ENCODE data around the gene GMPPA. TPM values are rescaled to one million over a fixed set of nuclear protein-coding genes. Genes with fewer than 3 reads are reported as not detected.

Gene GMPPA
- polyA plus RNA-seq, 1 donor: 54.0 TPM

- Histone ChIP-seq H3K27me3 (ENCODE audit: control insufficient read depth, insufficient read depth, low read length) (peaks cover 67% of the 10 kb centered on the region), H3K4me1 (ENCODE audit: control insufficient read depth, insufficient read depth, low read length) (peaks cover 37% of the 10 kb centered on the region), H3K9me3 (ENCODE audit: control insufficient read depth, low read depth, low read length) (peaks cover 11% of the 10 kb centered on the region), H3K4me3 (ENCODE audit: low read length) (no peak overlapping the region), H3K27ac (ENCODE audit: low read length) (no peak overlapping the region), H3K36me3 (ENCODE audit: control insufficient read depth, insufficient read depth, low read length) (no peaks in the 10 kb centered on the region)
- peak; percentile 62 to 65 for DNase-seq
- no CpG with 5 or more reads among the region's 8 CpGs for WGBS (ENCODE audit: insufficient coverage, low lambda C conversion rate)
These were observed 12.2 kb upstream of the GMPPA start for GRCh38 chr2:219486380-219486959.

- DNase-seq: no peak
- peaks cover 26% of the 10 kb centered on the region for H3K4me1 ChIP-seq (ENCODE audit: control insufficient read depth, insufficient read depth, low read length)
- H3K27me3 ChIP-seq (ENCODE audit: control insufficient read depth, insufficient read depth, low read length): peaks cover 68% of the 10 kb centered on the region
- H3K27ac ChIP-seq (ENCODE audit: low read length): no peak overlapping the region
- peaks cover 14% of the 10 kb centered on the region for H3K9me3 ChIP-seq (ENCODE audit: control insufficient read depth, low read depth, low read length)
- no peaks in the 10 kb centered on the region for H3K36me3 ChIP-seq (ENCODE audit: control insufficient read depth, insufficient read depth, low read length)
- no peak overlapping the region for H3K4me3 ChIP-seq (ENCODE audit: low read length)
- WGBS (ENCODE audit: insufficient coverage, low lambda C conversion rate): no CpG with 5 or more reads among the region's 17 CpGs
These were observed 10.4 kb upstream of the GMPPA start for GRCh38 chr2:219488149-219488843.

- H3K27ac ChIP-seq (ENCODE audit: low read length): no peak overlapping the region
- peaks cover 25% of the 10 kb centered on the region for H3K4me1 ChIP-seq (ENCODE audit: control insufficient read depth, insufficient read depth, low read length)
- no peak overlapping the region for H3K4me3 ChIP-seq (ENCODE audit: low read length)
- no peaks in the 10 kb centered on the region for H3K36me3 ChIP-seq (ENCODE audit: control insufficient read depth, insufficient read depth, low read length)
- H3K27me3 ChIP-seq (ENCODE audit: control insufficient read depth, insufficient read depth, low read length): peaks cover 69% of the 10 kb centered on the region
- peaks cover 10% of the 10 kb centered on the region for H3K9me3 ChIP-seq (ENCODE audit: control insufficient read depth, low read depth, low read length)
- no peak for DNase-seq
- WGBS (ENCODE audit: insufficient coverage, low lambda C conversion rate): no CpG with 5 or more reads among the region's 14 CpGs
These were observed 9.9 kb upstream of the GMPPA start for GRCh38 chr2:219488844-219489194.

- no CpG with 5 or more reads among the region's 9 CpGs for WGBS (ENCODE audit: insufficient coverage, low lambda C conversion rate)
- Histone ChIP-seq H3K36me3 (ENCODE audit: control insufficient read depth, insufficient read depth, low read length) (no peaks in the 10 kb centered on the region), H3K9me3 (ENCODE audit: control insufficient read depth, low read depth, low read length) (peaks cover 5% of the 10 kb centered on the region), H3K4me3 (ENCODE audit: low read length) (no peak overlapping the region), H3K27ac (ENCODE audit: low read length) (no peak overlapping the region), H3K27me3 (ENCODE audit: control insufficient read depth, insufficient read depth, low read length) (peaks cover 69% of the 10 kb centered on the region), H3K4me1 (ENCODE audit: control insufficient read depth, insufficient read depth, low read length) (peaks cover 20% of the 10 kb centered on the region)
- no peak for DNase-seq
These were observed 9.4 kb upstream of the GMPPA start for GRCh38 chr2:219489315-219489714.

GRCh38 chr2:219490186-219490585 is 8.5 kb upstream of the GMPPA start:
- H3K27me3 ChIP-seq (ENCODE audit: control insufficient read depth, insufficient read depth, low read length): peaks cover 69% of the 10 kb centered on the region
- WGBS (ENCODE audit: insufficient coverage, low lambda C conversion rate): no CpG with 5 or more reads among the region's 23 CpGs
- H3K4me1 ChIP-seq (ENCODE audit: control insufficient read depth, insufficient read depth, low read length): peaks cover 17% of the 10 kb centered on the region
- no peak overlapping the region for H3K4me3 ChIP-seq (ENCODE audit: low read length)
- H3K9me3 ChIP-seq (ENCODE audit: control insufficient read depth, low read depth, low read length): peaks cover 3% of the 10 kb centered on the region
- no peak for DNase-seq
- H3K36me3 ChIP-seq (ENCODE audit: control insufficient read depth, insufficient read depth, low read length): no peaks in the 10 kb centered on the region
- no peak overlapping the region for H3K27ac ChIP-seq (ENCODE audit: low read length)

- no peak overlapping the region for H3K27ac ChIP-seq (ENCODE audit: low read length)
- WGBS (ENCODE audit: insufficient coverage, low lambda C conversion rate): no CpG with 5 or more reads among the region's 10 CpGs
- no peak for DNase-seq
- peaks cover 3% of the 10 kb centered on the region for H3K9me3 ChIP-seq (ENCODE audit: control insufficient read depth, low read depth, low read length)
- H3K27me3 ChIP-seq (ENCODE audit: control insufficient read depth, insufficient read depth, low read length): peaks cover 69% of the 10 kb centered on the region
- no peak overlapping the region for H3K4me3 ChIP-seq (ENCODE audit: low read length)
- H3K36me3 ChIP-seq (ENCODE audit: control insufficient read depth, insufficient read depth, low read length): no peaks in the 10 kb centered on the region
- peaks cover 16% of the 10 kb centered on the region for H3K4me1 ChIP-seq (ENCODE audit: control insufficient read depth, insufficient read depth, low read length)
These were observed 8.0 kb upstream of the GMPPA start for GRCh38 chr2:219490600-219491130.

GRCh38 chr2:219491278-219491963 is 7.3 kb upstream of the GMPPA start:
- no peak overlapping the region for H3K4me3 ChIP-seq (ENCODE audit: low read length)
- H3K27ac ChIP-seq (ENCODE audit: low read length): no peak overlapping the region
- peaks cover 3% of the 10 kb centered on the region for H3K9me3 ChIP-seq (ENCODE audit: control insufficient read depth, low read depth, low read length)
- H3K27me3 ChIP-seq (ENCODE audit: control insufficient read depth, insufficient read depth, low read length): peaks cover 70% of the 10 kb centered on the region
- no CpG with 5 or more reads among the region's 14 CpGs for WGBS (ENCODE audit: insufficient coverage, low lambda C conversion rate)
- DNase-seq: no peak
- no peaks in the 10 kb centered on the region for H3K36me3 ChIP-seq (ENCODE audit: control insufficient read depth, insufficient read depth, low read length)
- peaks cover 15% of the 10 kb centered on the region for H3K4me1 ChIP-seq (ENCODE audit: control insufficient read depth, insufficient read depth, low read length)

GRCh38 chr2:219492575-219492974 is 6.1 kb upstream of the GMPPA start:
- H3K27ac ChIP-seq (ENCODE audit: low read length): no peak overlapping the region

GRCh38 chr2:219493086-219493485 is 5.6 kb upstream of the GMPPA start:
- DNase-seq: no peak
- peaks cover 25% of the 10 kb centered on the region for H3K4me1 ChIP-seq (ENCODE audit: control insufficient read depth, insufficient read depth, low read length)
- H3K9me3 ChIP-seq (ENCODE audit: control insufficient read depth, low read depth, low read length): peaks cover 3% of the 10 kb centered on the region
- H3K4me3 ChIP-seq (ENCODE audit: low read length): no peak overlapping the region
- no CpG with 5 or more reads among the region's 5 CpGs for WGBS (ENCODE audit: insufficient coverage, low lambda C conversion rate)
- H3K27ac ChIP-seq (ENCODE audit: low read length): no peak overlapping the region
- H3K27me3 ChIP-seq (ENCODE audit: control insufficient read depth, insufficient read depth, low read length): peaks cover 75% of the 10 kb centered on the region
- no peaks in the 10 kb centered on the region for H3K36me3 ChIP-seq (ENCODE audit: control insufficient read depth, insufficient read depth, low read length)

More at GRCh38 chr2:219492575-219492974, 6.1 kb upstream of the GMPPA start:
- H3K4me1 ChIP-seq (ENCODE audit: control insufficient read depth, insufficient read depth, low read length): peaks cover 23% of the 10 kb centered on the region
- H3K9me3 ChIP-seq (ENCODE audit: control insufficient read depth, low read depth, low read length): peaks cover 3% of the 10 kb centered on the region
- peaks cover 71% of the 10 kb centered on the region for H3K27me3 ChIP-seq (ENCODE audit: control insufficient read depth, insufficient read depth, low read length)
- H3K36me3 ChIP-seq (ENCODE audit: control insufficient read depth, insufficient read depth, low read length): no peaks in the 10 kb centered on the region
- WGBS (ENCODE audit: insufficient coverage, low lambda C conversion rate): no CpG with 5 or more reads among the region's 20 CpGs
- no peak overlapping the region for H3K4me3 ChIP-seq (ENCODE audit: low read length)
- DNase-seq: no peak

- Histone ChIP-seq H3K27me3 (ENCODE audit: control insufficient read depth, insufficient read depth, low read length) (peaks cover 75% of the 10 kb centered on the region), H3K4me1 (ENCODE audit: control insufficient read depth, insufficient read depth, low read length) (peaks cover 33% of the 10 kb centered on the region), H3K36me3 (ENCODE audit: control insufficient read depth, insufficient read depth, low read length) (no peaks in the 10 kb centered on the region), H3K9me3 (ENCODE audit: control insufficient read depth, low read depth, low read length) (peaks cover 3% of the 10 kb centered on the region), H3K27ac (ENCODE audit: low read length) (no peak overlapping the region), H3K4me3 (ENCODE audit: low read length) (no peak overlapping the region)
- 47% methylated on average over 3 of the region's 10 CpGs for WGBS (ENCODE audit: insufficient coverage, low lambda C conversion rate)
- no peak for DNase-seq
These were observed 3.6 kb upstream of the GMPPA start for GRCh38 chr2:219494952-219495530.
